NCI-H82 (cell line): ENCODE results near the gene KIF3A.

ENCODE experiments used
- DNase-seq: peaks from one replicate; lab custom pipeline; 2025; lab: John Stamatoyannopoulos, UW

Gene KIF3A

DNA sequence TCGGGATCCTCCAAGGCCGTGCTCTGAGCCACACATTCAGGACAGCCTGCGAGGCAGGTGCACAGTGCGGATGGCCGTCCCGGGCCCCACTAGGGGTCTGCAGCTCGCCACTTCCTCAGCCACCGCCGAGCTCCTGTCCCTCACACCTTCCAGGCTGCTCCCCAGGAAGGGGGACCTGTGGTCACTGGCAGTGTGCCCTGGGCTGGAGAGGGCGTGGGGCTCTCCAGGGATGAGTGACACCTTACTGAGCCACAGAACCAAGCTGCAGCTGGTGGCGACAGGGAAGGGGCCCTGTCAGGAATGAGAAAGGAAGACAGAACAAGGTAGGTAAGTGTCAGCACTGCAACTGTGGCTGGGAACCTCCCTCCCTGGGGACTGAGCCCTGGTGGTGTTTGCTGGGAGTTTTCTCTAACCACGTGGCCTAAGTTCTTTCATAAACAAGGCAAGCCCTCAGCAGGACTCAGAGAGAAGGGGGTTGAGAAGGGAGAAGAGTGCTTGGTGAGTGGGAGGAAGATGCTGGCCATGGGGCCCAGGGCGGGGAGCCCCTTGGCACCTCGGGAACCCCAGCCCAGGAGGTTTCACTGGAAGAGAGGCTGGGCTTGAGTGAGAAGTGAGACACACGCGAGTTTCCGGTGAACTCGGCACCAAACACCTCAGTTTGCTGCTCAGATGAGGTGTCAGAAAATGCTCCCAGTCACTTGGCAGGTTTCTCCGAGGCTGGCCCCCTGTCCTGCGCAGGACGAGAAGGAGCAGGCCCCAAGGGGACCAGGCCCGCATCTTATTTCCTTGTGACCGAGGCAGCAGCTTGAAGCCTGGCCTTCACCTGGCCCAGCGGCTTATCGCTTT is 74.2 kb downstream of the KIF3A start:
- no peak for DNase-seq

DNA sequence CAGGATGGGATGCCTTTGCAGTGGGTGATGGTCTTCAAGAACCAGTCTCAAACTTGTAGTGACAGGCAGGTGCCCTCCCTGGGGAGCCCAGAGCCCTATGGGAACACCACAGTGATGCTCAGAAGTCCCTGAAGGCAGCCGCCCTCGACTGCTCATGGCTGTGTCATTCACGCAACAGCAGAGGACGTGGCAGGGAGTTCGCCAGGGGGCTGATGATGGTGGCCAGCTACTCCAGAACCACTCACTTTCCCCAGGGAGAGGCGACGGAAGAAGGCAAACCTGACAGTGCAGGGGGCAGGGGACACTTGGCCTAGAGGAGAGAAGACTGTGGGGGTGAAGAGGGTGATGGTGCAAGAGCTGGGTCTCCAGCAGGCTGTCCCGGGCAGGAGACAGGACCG is 75.3 kb downstream of the KIF3A start:
- no peak for DNase-seq

DNA sequence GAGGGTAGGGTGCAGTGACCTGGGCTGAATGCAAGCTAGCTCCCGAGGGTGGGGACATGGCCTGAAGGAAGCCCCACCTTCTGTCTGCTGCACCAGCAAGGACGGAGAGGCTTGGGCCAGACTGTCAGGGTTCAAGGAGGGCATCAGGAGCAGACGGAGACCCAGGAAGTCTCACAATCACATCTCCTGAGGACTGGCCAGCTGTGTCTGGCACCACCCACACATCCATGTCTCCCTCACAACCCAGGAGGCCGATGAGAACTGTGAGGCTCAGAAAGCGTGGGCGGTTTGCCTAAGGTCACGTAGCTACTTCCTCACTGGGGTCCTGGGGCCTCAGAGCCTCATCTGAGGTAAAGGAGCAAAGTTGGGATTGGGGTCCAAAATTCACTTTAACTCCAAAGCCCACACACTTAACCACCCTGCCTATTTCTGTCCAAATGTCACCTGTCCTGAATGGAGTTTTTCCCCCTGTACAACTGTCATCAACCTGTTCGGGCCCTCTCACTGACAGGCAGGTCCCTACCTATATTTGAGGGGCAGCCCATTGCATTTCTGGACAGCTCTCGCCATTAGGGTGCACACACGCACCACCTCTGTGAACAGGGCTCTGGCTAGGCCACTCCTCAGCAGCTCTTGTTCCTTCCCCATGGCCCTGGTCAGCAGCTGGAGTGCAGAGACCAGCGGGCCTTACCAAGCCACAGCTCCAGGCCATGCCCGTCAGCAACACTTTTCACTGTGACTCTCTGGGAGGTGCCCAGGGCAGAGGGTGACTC is 75.9 kb downstream of the KIF3A start:
- no peak for DNase-seq

DNA sequence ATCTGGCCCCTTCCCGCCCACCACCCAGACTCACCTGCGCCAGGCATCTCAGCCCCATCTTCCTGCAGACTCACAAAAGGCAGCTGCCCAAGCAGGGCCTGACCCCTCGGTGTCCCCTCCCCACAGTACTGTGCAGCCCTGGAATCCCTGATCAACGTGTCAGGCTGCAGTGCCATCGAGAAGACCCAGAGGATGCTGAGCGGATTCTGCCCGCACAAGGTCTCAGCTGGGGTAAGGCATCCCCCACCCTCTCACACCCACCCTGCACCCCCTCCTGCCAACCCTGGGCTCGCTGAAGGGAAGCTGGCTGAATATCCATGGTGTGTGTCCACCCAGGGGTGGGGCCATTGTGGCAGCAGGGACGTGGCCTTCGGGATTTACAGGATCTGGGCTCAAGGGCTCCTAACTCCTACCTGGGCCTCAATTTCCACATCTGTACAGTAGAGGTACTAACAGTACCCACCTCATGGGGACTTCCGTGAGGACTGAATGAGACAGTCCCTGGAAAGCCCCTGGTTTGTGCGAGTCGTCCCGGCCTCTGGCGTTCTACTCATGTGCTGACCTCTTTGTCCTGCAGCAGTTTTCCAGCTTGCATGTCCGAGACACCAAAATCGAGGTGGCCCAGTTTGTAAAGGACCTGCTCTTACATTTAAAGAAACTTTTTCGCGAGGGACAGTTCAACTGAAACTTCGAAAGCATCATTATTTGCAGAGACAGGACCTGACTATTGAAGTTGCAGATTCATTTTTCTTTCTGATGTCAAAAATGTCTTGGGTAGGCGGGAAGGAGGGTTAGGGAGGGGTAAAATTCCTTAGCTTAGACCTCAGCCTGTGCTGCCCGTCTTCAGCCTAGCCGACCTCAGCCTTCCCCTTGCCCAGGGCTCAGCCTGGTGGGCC is 77.5 kb downstream of the KIF3A start:
- no peak for DNase-seq

DNA sequence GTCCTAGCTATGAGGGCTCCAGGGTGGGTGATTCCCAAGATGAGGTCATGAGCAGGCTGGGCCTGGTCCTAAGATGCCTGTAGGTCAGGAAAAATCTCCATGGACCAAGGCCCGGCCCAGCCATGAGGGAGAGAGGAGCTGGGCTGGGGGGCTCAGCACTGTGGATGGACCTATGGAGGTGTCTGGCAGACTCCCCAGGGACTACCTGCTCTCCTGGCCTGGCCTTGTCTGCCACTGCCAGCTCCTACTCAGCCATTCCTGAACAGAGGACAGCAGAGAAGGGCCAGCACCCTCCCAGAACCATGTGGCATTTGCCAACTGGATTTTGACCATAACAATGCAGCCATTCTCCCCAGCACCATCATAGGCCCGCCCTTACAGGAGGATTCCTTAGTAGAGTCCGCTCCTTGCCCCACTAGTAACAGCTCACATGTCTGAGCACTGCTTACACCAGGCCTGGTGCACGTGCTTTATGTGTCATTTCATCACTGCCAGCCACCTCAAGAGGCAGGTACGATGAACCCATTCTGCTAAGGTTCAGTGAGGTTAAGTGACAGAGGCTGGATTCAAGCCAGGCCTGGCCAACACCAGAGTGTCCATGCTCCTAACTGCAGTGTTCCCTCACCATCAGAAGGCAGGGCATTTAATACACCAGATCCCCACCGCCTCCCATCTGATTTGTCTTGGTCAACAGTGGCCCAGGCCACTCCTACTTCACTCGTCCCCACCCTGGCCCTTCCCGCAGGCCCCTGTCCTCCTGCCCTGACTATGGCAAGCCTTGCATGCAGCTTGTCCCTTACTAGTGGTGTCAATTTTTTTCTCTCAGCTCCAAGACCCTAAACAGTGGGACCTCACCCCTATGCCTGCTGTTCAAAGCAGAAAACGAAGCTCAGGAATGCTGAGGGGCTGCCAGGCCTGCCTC is 78.7 kb downstream of the KIF3A start:
- no peak for DNase-seq

DNA sequence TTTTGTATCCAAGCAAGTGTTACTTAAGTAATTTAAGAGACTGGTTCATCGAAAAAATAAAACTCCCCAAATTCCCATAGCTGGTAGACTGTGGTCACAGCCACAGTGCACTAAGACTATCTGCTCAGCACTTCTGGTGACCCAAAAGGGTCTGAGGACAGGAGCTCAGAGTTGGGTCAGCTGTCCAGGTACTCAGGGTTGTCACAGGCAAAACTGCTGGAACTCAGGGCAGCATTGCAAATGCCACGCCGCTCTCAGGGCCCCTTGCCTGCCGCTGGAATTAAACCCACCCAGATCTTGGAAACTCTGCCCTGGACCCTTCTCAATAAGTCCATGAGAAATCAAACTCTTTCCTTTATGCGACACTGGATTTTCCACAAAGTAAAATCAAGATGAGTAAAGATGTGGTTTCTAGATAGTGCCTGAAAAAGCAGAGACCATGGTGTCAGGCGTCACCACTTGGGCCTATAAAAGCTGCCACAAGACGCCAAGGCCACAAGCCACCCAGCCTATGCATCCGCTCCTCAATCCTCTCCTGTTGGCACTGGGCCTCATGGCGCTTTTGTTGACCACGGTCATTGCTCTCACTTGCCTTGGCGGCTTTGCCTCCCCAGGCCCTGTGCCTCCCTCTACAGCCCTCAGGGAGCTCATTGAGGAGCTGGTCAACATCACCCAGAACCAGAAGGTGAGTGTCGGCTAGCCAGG is 79.5 kb downstream of the KIF3A start, which contains the start of gene IL13:
IL13 (plus strand) TSS at position 498 of the 705 bp plus-strand sequence; CDS start at position 512, 14 bp downstream.
- no peak for DNase-seq

DNA sequence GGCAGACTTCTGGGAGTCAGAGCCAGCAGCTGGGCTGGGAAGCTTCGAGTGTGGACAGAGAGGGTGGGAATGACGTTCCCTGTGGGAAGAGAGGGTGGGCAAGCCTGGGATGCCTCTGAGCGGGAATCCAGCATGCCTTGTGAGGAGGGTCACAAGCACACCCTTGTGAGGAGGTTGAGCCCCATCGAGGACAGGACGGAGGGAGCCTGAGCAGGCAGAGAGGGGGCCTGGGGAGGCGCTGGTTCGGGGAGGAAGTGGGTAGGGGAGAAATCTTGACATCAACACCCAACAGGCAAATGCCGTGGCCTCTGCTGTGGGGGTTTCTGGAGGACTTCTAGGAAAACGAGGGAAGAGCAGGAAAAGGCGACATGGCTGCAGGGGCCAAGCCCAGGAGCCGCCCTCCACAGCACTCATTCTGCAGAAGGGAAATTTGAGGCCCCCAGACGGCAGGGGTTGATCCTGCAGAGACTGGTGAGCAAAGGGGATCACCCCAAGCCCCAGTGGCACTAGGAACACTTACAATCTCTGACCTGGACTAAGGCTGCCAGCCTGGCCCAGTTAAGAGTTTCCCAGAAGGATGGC is 80.5 kb downstream of the KIF3A start:
- DNase-seq: no peak

DNA sequence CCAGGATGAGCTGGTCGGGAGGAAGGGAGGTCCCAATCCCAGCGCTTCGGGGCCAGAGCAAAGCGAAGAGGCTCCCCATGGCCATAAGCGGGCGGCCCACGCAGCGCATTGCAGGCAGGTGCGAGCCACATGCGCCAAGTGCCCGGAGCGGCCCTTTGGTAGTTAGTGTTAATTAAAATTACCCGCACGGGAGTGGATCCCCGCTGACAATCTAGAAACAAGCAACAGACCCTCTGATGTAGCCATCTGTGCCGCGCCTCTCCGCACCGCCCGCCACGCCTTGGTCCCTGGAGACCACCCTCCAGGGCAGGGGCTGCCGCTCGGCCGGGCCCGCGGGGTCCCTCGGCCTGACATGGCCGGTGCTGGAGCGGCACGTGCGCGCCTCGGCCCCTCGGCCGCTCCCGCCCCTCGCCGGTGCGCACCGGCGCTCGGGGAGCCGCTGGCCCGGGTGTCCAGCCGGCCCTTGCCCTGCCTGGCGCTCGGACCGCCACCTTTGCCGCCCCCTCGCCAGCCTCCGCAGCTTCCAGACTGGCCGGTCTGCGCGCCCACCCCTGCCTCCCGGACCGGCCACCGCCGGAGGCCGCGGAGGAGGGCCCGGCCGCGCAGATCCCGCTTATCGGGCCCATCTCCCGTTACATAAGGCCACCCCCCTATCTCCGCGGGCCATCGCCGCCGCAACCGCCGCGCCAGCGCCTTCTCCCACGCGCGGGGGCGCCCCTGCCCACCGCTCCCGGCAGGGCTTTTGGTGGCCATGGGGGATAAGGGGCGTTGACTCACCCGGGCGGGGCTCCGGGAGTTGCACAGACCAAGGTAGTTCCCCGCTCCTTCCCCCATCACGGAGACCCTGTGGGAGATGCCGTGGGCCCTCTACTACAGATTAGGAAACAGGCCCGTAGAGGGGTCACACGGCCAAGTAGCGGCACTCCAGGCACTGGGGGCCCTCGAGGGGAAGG is 81.2 kb downstream of the KIF3A start:
- peak; percentile 13 for DNase-seq

DNA sequence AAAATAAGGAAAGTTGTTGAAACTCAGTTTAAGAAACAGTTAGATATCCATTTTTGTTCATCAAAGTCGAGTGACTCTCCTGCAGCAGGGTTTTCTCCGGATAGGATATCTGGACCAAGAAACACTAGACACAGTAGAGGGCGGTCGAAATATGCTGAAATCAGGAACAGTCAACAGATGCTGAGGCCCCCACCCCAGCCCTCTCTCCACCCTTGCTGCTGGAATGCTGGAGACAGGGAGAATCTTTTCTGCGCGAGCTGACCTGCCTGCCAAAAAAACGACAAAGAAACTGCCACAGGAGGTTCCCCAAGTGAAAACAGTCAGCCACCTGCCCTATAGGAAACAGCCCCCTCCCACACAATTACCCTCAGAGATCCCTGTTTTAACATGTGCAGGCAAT is 83.6 kb downstream of the KIF3A start:
- DNase-seq: peak; percentile 16

DNA sequence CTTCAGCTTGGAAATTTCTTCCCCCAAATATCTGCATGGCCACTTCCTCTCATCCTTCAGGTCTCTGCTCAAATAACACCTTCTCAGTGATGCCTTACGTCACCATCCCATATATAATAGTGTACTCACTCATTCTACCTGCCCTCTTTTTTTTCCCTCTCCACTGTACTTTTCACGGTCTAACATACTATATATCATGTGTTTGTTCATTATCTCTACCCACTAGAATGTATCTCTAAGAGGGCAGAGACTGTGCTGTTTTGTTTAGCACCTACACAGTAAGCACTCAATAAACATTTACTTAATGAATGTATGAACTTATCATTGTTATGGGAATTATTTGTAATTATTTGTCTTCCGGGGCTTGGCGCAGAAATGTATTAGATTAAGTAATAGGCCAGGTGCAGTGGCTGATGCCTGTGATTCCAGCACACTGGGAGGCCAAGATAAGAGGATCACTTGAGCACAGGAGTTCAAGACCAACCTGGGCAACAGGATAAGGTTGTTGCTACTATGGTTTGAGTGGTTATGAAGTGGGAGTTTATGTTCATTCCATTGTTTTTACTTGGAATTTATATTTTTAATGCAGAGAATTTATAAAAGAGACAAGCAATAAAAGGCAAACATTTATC is 85.4 kb downstream of the KIF3A start:
- no peak for DNase-seq

DNA sequence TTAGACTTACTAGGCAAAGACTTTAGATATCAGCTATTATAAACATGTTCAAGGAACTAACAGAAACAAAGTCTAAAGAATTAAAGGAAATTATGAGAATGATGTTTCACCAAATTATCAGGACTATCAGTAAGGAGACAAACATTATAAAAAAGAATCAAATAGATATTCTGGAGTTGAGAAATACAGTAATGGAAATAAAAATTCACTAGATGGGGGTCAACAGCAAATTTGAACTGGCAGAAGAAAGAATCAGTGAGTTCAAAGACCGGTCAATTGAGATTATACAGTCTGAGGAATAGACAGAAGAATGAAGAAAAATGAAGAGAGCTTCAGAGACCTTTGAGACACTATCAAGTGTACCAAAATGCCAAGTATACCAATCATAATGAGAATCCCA is 89.0 kb downstream of the KIF3A start:
- no peak for DNase-seq

DNA sequence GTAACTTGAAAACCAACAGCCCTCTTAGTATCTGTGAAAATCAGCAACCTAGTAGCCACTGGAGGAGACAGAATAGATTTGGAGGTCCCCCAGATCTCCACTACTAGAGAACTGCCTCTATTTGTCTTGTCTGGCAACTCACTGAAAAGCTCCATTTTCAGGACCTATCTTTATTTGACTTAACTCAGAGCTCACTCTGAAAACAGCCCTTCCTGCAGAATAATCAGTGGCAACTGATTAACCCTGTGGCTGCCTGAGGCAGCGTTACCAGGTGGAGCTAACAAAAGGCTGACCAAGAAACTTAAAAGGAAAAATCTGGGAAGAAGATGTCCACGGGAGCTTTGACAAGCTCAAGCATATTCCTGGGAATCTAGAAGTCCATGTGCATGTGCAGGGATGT is 89.9 kb downstream of the KIF3A start:
- no peak for DNase-seq

DNA sequence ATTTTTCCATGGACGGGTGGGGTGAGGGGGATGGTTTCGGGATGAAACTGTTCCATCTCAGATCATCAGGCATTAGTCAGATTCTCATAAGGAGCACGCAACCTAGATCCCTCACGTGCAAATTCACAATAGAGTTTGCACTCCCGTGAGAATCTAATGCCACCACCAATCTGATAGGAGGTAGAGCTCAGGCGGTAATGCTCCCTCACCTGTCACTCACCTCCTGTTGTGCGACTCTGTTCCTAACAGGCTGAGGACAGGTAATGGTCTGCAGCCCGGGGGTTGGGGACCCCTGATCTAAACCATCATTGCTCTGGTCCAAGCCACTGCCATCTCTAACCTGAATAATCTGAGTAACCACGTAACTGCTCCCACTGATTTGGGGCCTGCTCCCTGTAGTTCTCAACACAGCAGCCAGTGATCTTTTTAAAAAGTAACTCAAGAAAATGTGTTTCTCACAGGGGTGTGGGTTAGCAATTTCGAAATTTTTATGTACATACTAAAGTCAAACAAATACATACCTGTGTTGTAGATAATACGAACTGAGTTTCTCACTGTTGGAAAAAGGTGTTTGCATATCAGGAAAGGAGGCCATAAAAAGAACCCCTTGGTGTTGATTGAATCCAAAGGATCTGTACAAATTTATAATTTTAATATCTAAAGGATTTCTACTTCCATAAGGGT is 90.6 kb downstream of the KIF3A start:
- DNase-seq: no peak

DNA sequence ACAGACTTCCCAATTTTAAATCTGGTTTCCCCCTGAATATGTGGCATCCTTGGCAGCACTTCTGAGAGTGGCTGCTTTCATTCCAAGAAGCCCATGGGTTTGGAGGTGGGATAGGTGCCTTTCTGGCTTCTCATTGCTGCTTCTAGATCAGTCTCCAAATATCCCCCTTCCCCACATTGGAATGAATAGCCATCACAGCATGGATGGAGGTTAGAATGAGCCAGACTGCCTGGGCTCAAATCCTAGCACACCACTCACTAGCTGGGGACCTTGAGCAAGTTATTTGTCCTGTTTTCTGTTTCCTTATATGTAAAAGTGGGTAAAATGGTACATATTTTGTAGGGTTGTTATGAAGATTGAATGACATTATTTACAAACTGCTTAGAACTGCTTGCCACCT is 93.2 kb downstream of the KIF3A start:
- DNase-seq: no peak
